GM21529 (cell line): Measurements from ENCODE around the gene ACTRT2.

Experiments used
- ATAC-seq: cut with Tn5 transposase; IDR thresholded peaks from one replicate; pipeline ENCODE4 v1.9.1; 2021; ENCODE audit not compliant: unreplicated experiment

The ACTRT2 gene

DNA sequence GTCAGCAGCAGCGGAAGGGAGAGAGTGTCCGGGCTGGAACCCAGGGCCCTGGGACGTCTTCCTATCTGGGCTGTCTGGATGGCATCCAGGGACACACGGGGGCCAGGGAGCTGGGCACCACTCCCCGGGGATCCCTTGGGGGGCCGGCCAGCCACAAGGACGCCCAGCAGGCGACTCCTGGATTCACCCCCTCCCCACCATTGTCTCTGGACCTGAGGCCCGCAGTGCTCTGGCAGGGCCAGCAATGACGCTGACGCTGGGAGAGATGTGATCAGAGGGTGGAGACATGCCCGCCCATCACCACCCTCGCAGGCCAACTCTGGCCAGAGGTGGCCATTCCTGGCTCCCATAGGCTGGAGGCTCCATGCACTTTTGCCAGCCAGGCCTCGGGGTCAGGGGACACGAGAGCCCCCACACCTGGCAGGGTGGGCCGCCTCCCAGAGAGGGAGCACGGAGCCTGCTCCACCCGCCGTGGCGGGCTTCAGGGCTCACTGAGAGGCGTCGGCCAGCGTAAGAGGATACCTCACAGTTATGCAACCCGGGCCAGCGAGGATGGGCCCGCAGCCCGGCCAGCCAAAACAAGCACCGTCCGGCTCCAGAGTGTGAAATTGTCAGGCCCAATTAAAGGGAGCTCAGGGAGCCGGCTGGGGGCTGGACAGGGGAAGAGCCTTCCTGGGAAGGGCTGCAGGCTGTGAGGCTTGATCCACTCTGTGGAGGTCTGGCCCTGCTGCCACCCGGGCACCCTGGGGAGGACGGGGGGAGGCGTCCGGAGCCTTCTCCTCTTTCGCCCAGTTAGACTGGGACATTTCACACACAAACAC lies 10.3 kb downstream of the ACTRT2 start:
- no peak for ATAC-seq

DNA sequence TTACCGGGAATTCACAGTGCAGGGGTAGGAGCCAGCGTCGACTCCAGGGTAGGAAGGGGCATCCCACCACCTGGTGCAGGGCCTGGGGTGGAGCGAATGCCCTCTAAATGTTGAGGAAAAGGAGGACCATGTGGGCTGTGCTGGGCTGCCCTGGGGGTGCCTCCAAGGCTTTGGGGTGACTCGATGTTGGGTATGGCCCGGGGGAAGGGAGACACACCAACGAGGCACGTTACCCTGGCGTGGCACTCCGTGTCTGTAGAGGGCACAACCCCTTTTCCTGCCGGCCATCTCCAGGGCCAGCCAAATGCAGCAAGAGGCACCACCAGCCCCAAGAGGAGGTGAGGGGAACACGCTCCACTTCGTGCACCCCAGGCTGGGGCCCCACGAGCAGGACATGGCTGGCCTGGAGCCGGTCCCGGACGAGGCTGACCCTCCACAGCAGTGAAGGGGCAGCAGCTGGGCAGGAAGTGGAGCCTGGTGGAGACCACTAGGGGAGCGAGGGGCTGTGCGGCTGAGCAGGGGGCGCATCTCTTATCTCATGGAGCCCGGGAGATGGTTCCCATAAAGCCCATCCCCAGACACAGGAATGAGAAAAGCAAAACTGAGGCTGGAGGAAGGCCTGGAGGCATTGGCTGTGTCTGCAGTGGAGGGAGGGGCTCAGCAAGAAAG lies 11.2 kb downstream of the ACTRT2 start:
- no peak for ATAC-seq

DNA sequence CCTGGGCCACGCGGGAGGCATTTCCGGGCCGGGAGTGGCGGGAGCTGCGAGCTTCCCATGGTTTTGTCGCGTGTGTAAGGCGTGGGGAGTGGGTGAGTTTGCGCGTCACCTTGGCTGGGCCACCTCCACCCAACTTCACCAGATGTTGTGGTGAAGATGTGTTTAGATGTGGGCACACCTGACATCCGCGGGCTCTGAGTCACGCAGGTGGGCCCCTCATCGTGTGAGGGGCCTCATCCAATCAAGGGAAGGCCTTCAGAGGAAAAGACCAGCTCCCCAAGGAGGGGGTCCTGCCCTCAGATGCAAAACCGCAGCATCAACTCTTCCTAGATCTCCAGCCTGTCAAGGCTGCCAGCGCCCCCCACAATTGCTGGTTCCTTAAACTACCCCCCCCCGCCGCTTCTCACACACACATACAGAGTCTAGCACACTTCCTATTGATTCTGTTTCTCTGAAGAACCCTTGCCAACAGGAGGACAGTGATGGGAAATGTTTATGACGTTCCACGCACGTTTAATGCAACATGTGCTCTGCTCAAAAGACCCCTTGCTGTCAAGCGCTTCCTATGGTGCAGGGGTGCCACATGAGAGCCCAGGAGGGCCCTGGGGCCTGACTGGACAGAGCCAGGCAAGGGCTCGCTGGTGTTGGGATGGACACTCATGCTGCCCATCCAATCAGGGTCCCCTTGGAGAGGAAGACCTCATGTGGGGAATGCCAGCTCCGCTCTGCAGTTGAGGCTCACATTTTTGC lies 11.9 kb downstream of the ACTRT2 start:
- no peak for ATAC-seq

DNA sequence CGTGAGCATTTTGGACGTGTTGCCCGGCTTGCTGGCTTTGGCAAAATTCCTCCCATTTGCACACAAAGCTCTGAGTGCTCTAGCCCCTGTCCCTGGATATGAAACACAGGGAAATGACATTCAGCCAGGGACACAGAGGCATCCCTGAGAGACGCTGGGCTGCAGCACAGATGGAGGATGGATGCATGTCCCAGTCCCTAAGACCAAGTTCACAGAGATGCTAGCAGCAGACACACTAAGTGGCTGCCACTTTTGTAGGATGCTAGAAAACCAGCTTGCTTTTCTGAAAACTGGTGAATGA lies 12.5 kb downstream of the ACTRT2 start:
- ATAC-seq, result no peak

DNA sequence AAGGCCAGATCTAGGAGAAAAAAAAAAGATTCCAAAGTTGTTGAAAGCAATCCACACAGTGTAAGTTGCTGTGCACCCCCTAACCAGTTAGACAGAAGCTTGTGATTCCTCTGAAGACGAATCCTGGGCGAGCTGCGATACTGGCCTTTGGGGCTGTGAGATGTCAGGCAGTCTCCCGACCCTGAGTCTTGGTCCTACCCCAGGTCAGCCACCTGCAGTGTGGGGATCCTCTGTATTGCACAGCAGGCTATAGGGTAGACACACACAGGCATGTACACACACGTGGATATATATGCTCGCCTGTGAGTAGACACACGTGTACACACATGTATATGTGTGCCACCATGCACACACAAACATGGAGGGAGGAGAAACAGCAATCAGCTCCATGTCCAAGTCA lies 12.9 kb downstream of the ACTRT2 start:
- ATAC-seq, result no peak

DNA sequence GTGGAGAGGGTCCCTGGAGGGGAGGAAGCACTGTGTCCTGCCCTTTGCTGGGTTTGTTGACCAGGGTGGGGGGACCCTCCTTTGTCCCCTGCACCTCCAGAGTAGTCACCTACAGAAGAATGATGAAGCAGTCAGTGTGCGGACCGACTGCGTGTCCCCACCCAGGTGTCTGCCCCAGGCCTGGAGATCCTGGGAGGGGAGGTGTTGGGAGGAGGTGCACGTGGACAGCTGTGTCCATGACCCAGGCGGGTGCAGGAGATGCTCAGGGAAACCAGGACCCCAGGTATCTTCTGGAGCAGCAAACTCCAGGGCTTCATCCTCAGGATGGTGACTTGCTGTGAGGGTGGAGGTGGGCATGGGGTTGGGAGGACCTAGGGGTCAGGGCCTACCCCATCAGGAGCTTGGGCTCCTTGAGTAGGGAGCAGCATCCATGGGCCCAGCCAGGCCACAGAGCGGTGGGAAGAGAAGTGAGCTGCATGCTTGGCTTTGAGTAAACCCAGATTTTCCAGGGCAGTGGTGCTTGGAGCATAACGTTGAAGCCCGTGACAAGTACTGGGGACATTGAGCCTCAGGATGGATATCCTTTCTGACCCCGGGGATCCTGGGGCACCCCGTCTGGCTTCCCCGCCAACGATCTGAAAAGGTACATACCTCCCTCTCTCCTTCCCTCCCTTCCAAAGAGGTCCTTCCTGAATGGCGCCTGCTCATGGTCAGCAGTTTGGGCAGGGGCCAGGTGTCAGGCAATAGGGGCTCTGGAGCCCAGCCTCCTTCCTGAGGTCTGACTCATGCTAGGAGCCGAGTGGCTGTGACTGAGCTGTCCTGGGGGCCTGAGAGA lies 13.7 kb downstream of the ACTRT2 start:
- no peak for ATAC-seq

DNA sequence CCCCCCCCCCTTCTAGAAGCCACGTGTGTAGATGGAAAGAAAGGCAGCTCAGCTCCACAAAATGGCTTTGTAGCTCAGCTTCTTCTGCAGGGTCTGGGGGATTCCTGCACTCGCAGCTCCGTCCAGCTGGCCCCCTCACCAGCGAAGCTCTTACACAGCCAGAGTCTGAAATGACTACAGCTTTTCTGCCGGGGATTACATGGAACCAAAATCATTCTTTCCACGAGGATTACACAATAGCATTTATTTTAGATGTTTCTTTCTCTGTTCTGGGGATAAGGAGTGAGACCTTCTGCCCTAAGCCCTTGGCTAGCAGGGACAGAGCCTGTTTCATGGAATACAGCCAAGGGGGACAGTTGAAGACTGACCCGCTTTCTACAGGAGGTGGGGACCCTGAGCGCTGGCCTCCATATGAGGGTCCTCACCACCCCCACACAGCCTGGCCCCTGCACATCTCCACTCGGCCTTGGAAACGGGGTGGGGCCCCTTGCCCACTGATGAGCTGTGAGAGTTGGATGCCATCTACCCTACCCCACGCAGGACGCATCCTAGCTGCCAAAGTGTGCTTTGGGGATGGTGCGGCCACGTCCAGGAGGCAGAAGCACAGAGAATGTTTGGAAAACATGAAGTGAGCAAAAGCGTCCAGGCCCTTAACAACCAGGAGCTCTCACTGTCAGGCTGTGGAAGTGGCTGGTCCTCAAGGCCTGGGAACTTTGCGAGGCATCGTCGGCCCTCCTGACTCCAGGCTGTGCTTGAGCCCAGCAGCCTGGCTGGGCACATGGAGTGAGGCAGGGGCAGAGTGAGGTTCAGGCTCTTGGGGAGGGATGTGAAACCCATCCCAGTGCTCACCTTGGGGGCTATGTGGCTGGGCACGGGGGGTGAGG lies 14.5 kb downstream of the ACTRT2 start:
- ATAC-seq, result no peak

DNA sequence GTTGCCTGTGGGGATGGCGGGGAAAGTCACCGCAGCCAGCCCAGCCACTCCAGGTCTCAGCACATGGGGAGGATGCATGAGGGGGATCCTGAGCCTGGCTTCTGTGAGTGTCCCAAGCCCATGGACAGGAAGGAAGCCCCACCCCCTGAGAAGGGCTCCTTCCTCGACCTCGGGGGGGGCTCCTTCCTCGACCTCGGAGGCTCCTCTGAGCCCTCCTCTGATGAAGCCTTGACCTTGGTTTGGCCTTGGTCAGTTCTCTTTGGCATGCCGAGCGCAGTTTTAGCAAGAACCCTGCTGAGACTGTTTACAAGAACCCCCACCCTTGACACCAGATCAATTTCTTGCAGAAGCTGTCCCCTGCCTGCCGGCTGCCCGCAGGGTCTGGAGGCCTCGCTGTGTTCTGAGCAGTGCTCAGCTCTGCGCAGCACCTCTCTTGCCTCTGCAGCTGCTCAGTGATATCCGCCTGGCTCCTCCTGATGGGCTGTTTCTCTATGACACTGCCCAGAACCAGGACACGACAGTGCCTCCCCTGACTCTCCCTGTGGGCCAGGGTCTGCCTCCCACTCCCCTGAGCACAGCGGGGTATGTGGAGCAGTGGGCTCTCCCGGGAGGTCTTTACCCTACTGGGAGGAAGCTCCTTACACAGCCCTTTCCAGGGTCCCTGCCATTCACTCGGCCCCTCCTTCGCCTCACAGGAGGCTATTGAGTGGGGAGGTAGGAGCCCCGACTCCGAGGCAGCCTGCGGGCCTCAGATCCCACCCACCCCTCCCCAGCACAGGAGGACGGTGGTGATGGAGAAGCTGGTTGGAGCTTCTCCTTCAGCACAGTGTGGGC lies 15.4 kb downstream of the ACTRT2 start:
- ATAC-seq, result no peak

DNA sequence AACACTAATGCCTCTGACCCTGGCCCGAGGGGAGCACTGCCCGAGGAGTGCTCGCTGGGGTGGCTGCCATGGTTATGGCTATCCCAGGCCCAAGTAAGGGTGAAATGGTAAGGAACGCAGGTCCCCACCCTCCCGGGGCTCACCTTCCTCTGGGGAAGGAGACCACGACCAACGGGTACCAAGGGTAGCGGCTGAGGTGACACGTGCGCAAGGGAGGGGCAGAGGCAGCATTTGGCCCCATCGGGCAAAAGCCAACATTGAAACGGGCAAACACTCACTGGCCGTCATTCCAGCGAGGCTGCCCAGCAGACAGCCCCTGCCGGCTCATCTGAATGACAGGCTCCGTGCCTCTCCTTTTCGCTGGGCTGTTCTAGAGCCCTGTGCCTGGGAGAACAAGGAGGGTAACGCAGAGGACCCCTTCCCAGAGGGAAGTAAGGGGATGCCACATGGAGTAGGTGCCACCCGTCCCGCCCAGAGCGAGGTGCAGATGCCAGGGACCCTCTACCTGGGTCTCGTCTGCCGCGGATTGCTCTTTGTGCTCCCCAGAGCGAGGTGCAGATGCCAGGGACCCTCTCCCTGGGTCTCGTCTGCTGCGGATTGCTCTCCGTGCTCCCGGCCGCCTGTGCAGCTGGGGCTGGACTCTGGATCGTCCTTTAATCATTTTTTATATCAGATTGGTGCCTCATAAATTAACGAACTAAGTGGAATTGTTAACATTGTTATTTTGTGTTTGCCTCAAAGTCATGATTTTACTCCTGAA lies 16.2 kb downstream of the ACTRT2 start:
- ATAC-seq, result no peak

DNA sequence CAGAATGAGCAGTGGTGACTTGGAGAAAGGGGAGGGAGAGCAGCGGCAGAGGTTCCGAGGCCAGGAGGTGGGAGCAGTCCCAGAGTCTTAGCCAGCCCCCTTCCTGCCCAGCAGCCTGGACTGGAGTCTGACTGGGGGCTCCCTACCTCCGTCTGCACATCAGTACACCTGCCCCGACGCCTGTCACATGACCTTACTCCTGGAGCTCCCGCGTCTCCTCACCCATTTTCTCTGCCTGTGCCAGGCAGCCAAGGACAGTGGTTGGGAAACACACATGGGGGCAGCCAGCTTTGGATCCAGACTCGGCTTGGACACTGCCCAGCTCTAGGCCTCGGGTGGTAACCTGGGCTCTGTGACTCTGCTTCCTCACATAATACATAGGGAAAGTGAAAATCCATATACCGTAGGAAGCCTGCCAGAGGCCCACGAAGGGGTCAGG lies 16.9 kb downstream of the ACTRT2 start:
- no peak for ATAC-seq

DNA sequence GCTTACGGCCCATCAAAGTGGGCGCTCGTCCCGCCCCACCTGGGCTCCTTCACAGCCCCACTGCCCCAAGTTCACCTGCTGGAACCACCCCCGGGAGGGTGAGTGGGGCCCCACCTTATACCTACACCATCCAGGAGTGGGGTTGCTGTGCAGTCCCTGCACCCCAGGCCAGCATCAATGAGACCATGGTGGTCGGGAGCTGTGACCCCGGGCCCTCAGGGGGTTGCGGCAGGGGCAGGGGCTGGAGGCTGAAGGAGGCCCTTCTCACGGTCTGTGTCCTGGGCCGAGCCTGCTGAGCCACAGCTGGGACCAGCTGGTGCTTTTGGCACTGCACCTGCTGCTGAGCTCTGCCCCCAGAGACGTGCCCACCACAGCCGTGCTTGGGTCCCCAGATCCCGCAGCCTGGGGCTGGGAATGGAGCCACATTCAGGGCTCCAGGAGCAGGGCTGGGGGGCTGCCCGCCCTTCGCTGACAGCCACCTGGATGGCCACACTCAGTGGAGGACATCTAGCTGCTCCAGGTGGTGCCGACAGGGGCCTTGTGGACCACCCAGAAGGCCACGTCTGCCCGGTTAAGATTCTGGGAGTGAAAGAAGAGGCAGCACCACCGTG lies 17.4 kb downstream of the ACTRT2 start:
- no peak for ATAC-seq

DNA sequence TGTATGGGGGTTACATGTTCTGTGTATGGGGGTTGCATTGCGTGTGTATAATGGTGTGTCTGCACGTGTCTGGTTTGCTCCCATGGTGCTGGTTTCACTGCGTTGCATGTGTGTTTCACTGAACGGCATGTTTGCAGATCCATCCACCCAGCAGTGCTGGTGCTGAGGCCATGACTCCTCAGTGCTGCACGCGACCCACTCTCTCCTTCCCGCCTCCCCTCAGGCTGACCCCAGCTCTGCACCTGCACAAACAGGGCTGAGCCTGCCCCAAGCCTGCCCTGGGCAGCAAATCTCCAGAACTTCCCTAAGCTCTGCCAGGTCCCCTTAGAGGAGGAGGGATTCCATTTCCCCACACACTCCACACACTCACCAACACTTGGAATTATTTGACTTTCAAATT lies 18.7 kb downstream of the ACTRT2 start:
- ATAC-seq, result no peak

DNA sequence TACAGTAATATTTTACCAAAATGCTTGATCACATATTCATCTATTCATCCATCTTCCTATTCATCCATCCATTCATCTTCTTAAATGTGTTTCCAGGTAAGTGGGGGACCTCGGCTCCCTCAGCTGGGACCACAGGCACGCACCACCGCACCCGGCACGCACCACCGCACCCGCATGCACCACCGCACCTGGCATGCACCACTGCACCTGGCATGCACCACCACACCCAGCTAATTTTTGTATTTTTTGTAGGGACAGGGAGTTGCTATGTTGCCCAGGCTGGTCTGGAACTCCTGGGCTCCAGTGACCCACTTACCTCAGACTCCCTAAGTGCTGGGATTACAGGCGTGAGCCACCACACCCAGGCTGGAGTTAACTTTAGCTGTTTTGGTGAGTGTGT lies 21.2 kb downstream of the ACTRT2 start:
- ATAC-seq, result no peak

DNA sequence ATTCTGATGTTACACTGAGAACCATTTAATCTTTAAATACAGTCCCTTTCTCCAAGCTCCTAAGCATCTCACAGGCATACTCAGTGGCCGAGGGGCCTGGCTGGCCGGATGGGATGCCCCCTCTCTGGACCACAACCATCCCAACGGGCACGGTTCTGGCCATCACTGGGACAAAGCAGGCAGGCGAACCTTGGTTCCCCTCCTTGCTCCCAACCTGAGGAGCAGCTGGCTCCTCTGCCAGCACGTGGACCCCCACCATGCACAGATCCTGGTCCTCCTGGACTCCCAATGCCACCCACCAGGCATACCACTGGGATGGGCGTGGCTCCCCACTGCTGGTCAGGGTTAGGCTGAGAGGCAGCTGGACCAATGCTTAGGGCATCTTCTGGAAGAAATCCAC lies 27.9 kb downstream of the ACTRT2 start:
- no peak for ATAC-seq

DNA sequence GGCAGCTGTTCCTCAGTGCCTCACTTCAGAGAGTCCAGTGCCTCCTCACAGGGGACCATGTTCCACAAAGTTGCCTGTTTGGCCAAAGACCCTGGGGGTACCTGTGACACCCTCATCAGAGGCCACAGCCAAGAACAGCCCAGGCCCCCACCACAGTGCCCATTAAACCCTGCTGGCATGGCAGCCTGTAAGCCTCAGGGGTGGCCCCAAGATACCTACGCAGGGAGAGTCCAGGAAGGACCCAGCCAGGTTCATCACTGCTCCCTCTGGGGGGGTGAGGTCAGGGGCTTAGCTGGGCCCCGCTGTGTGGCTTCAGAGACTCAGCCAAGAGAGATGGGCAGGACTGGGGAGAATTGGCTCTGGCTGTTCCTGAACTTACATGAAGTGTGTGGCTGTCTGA lies 28.6 kb downstream of the ACTRT2 start:
- ATAC-seq, result no peak

DNA sequence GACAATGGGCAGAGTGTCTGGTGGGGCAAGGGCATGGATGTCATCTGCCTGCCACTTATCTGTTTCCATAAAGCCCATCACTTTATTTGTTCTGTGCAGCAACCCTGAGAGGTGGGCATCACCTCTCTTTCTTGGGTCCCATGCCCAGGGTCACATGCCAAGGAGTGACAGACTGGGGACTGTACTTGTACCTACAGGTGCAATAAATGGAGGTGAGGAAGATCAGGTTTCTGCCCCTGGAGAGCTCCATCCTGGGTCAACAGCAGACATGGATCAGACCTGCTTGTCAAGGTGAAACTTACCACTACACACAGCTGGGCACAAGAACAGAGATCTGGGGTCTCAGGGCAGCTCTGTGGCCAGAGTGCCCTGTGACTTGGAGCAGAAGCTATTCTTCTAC lies 29.3 kb downstream of the ACTRT2 start:
- ATAC-seq, result no peak

DNA sequence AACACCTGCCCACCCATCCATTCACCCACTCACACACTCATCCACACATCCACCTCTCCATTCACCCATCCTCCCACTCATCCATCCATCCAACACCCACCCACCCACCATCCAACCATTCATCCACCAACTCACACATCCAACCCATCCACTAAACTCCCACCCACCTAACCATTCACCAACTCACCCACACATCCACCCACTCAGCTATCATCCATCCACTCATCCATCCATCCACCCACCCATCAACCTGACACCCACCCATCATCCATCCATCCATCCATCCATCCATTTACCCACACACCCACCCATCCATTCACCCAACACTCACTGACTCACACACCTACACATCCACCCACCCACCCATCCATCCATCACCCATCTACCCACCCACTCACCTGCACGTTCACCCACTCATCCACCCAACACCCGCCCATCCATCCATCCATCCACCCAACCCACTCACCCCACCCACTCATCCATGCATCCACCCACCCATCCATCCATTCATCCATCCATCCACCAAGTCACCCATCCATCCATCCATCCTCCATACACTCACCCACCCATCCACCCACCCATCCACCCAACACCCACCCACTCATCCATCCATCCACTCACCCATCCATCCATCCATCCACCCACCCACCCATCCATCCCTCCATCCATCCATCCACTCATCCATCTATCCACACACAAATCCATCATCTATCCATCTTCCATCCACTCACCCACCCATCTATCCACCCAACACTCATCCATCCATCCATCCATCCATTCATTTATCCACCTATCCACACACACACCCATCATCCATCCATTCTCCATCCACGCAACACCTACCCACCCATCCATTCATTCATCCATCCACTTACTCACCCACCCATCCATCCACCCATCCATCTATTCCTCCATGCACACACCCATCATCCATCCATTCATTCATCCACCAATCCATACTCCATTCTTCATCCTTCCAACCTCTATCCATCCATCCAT lies 30.3 kb downstream of the ACTRT2 start:
- no peak for ATAC-seq
